ENCODE results near the gene TTC16.

DNA sequence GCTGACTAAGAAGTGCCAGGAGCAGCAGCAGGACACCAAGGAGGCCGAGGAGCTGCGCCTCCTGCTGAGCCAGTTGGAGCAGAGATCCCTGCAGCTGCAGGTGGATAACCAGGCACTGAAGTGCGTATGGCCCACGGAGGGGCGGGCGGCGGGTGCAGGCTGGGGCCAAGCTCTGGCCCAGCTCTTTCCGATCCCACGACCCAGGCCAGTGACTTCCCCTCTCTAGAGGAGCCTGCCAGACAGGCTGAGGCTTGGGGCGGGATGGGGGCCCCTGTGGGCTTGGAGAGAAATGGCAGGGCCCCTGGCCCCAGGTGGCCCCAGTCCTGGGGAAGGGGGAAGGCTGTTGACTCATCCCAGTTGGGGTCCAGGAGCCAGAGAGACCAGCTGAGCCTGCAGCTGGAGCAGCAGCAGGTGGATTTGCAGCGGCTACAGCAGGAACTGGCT lies 4.0 kb upstream of the TTC16 start:
- TF ChIP-seq, protein P1, sequence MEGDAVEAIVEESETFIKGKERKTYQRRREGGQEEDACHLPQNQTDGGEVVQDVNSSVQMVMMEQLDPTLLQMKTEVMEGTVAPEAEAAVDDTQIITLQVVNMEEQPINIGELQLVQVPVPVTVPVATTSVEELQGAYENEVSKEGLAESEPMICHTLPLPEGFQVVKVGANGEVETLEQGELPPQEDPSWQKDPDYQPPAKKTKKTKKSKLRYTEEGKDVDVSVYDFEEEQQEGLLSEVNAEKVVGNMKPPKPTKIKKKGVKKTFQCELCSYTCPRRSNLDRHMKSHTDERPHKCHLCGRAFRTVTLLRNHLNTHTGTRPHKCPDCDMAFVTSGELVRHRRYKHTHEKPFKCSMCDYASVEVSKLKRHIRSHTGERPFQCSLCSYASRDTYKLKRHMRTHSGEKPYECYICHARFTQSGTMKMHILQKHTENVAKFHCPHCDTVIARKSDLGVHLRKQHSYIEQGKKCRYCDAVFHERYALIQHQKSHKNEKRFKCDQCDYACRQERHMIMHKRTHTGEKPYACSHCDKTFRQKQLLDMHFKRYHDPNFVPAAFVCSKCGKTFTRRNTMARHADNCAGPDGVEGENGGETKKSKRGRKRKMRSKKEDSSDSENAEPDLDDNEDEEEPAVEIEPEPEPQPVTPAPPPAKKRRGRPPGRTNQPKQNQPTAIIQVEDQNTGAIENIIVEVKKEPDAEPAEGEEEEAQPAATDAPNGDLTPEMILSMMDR (IDR thresholded peaks at IDR 0.05), result no peak
- no peak for TF ChIP-seq POLR2A (IDR thresholded peaks at IDR 0.05)
- no peak for TF ChIP-seq POLR2AphosphoS5 (IDR thresholded peaks at IDR 0.05)
